Stimulated activated CD4-positive, alpha-beta T cell treated with anti-CD3 and anti-CD28 coated beads, Interleukin-4, amount 100 ng/mL, for 24 hours (primary cell): ENCODE data around the gene GABRP.
"Not testable (repeated sequence)": the region's sequence is repeated elsewhere in the genome, so short reads cannot be mapped to it uniquely, and the experiment has no call there.

Experiments used
- DNase-seq: peaks from one replicate; pipeline ENCODE4 v3.0.0-alpha.2; 2020

GABRP gene

DNA sequence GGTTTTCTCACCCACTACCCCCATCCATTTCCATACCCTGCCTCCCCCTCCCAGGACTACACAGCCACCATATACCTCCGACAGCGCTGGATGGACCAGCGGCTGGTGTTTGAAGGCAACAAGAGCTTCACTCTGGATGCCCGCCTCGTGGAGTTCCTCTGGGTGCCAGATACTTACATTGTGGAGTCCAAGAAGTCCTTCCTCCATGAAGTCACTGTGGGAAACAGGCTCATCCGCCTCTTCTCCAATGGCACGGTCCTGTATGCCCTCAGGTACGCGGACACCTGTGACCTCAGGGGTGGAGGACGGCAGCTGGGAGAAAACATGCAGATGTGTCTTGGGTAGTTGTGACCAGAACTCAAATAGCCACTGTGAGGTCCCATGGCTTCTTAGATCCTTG lies 11.6 kb downstream of the GABRP start:
- no peak for DNase-seq

- no peak for DNase-seq
These were observed 22.1 kb downstream of the GABRP start for GRCh38 chr5:170805666-170806065.

- DNase-seq: no peak
These were observed 26.0 kb downstream of the GABRP start for GRCh38 chr5:170809551-170809950.

DNA sequence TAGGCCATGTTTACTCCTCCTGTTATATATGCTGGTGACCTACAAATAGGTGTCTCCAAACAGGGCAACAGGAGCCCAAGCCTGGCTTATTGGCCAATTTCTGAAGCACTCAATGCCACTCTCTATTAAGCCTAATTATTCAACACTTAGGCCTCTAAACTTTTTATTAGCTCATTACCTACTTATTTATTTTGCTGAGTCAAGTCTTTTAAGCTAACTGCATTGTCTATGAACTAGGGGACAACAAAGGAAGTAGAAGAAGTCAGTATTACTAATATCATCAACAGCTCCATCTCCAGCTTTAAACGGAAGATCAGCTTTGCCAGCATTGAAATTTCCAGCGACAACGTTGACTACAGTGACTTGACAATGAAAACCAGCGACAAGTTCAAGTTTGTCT lies 28.2 kb downstream of the GABRP start:
- no peak for DNase-seq

DNA sequence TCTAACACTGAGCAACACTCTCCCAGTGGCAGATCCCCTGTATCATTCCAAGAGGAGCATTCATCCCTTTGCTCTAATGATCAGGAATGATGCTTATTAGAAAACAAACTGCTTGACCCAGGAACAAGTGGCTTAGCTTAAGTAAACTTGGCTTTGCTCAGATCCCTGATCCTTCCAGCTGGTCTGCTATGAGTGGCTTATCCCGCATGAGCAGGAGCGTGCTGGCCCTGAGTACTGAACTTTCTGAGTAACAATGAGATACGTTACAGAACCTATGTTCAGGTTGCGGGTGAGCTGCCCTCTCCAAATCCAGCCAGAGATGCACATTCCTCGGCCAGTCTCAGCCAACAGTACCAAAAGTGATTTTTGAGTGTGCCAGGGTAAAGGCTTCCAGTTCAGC lies 29.7 kb downstream of the GABRP start:
- DNase-seq: no peak

- no peak for DNase-seq
These were observed 33.7 kb downstream of the GABRP start for GRCh38 chr5:170817195-170817594.

DNA sequence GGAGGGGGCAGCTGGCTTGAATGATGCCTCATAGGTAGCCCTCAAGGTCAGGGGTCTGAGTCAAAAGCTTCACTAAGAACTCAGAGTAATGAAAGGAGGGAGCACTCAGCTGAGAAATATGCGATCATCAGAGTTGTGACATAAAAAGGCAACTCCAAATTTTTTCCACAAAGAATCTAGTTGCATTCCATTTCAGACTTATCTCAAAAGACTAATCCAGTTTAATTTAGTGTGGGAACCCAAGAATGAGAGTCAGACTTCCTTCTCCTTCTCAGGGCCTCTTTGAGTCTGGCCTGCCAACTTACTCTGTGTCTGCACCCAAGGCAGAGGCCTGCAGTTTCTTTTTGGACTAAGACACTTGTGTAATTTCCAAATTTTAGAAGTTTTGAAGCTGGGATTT lies 34.7 kb downstream of the GABRP start:
- no peak for DNase-seq

DNA sequence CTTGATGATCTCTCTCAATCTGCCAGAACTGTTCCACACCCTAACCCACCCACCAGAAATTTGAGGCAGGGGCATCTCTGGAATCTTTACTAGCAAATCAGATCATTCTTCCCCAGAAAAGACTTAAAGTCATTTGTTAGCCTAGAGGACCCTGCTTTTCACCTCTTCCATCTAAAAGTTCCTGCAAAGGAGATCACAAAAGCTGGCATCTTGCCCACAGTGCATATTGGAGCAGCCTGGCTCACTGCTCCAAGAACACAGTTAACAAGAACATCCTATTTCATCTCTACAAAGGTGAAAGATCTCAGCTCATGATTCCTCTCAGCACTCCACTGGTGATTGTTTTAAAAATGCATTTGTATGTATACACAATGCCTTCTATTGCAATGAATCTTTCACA lies 36.3 kb downstream of the GABRP start:
- DNase-seq: no peak

GRCh38 chr5:170821257-170821800 lies 37.8 kb downstream of the GABRP start:
- DNase-seq: no peak

DNA sequence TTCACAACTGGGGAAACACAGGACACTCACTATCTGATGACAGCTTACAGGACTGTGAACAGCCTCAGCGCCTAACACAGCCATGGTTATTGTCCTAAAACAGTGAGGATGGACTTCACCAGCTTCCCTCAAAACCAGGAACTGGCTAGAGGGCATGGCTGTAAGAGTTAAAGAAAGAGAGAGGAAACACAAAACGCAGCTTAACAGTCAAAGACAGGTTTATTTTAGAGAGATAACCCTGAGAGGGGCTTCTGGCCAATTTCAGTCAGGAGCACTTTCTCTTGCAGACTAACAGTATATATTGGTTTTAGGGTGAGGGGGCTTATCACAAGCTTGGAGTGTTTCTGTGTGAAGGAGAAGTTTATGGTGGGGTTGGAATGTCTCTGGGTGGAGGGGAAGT lies 42.6 kb downstream of the GABRP start:
- no peak for DNase-seq

DNA sequence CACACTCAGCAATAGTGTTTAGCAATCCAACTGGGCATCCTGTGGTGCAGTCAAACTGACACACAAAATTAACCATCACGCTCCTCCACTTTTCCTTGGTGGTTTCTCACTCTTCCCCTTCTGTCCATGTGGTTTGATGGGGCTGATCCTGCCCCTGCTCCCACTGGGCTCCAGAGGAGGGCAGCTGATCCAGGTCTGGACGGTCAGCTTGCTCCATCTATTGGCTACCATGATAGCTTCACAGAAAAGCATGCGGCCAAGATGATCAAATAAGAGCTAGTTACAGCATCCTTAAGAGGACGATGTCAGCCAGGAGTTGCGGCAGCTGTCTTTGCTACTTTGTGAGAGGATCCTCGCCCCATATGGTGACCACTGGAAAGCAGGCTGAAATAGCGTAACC lies 48.7 kb downstream of the GABRP start:
- no peak for DNase-seq

DNA sequence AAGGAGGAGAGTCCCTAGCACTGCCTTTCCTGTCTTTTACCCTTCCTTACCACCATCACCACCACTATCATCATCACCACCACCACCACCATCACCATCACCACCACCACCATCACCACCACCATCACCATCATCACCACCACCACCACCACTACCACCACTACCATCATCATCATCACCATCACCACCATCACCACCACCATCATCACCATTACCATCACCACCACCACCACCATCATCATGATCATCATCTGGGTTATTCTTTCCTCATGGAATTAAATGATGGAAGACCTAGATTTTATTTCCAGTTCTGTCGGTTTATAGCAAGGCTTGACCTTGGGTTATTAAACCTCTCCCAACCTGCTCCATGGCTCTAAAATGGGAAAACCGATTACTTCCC lies 50.5 kb downstream of the GABRP start:
- DNase-seq: not testable (repeated sequence)

- DNase-seq: no peak
These were observed 52.7 kb downstream of the GABRP start for GRCh38 chr5:170836226-170836625.

GRCh38 chr5:170843870-170844269 lies 60.3 kb downstream of the GABRP start:
- no peak for DNase-seq

DNA sequence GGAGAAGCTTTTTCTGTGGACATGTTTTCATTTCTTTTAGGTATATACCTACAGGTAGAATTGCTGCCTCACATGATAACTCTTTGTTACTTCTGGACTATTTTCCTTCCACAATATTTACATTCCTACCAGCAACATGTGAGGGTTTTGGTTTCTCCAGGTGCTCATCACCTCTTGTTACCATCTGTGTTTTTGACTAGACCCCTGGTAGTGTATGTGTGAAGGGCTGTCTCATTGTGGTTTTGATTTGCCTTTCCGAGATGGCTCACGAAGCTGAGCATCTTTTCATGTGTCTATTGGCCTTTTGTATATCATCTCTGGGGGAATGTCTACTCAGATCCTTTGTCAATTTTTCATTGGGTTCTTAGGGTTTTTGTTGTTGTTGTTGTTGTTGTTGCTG lies 61.1 kb downstream of the GABRP start:
- no peak for DNase-seq

DNA sequence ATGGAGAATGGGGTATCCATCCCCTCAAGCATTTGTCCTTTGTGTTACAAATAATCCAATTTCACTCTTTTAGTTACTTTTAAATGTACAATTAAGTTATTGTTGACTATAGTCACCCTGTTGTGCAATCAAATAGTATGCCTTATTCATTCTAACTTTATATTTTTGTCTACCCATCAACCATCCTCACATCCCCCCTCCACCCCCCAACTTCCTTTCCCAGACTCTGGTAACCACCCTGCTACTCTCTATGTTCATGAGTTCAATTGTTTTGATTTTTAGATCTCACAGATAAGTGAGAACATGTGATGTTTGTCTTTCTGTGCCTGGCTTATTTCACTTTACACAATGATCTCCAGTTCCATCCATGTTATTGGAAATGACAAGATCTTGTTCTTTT lies 62.9 kb downstream of the GABRP start:
- DNase-seq: no peak

- DNase-seq: no peak
These were observed 63.3 kb downstream of the GABRP start for GRCh38 chr5:170846846-170847245.

DNA sequence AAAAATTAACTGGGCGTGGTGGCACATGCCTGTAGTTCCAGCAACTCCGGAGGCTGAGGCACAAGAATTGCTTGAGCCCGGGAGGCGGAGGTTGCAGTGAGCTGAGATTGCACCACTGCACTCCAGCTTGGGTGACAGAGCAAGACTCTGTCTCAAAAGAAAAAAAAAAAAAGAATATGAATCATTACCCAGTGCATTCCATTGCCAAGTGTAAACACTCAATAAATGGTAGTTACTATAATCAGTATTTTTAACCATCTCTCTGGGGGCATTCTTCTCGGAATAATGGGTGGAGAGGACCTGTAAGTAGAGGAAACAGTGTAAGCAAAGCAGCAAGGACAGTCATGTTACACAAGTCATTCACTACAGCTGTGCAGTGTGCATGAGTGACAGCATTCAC lies 64.5 kb downstream of the GABRP start:
- DNase-seq: no peak

- DNase-seq: no peak
These were observed 65.8 kb downstream of the GABRP start for GRCh38 chr5:170849374-170849773.

GRCh38 chr5:170854566-170854965 lies 71.0 kb downstream of the GABRP start:
- DNase-seq: no peak

DNA sequence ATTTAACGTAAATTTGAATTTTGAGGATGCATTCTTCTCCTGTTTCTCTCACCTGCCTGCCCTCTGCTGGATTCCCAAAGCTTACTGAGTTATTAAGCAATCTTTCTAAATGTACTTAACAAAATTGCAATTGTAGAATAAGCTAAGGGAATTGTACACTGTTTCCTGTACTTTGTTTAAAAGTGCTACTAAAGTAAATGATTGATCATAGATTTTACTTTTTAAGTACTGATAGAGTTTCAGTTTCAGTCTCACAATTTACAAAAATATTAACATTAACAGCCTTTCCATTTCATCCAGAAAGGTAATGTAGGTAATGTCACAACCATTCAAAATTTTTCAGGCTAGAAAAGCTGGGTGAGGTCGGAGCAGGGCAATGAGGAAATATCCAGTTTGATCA lies 73.5 kb downstream of the GABRP start:
- DNase-seq: no peak

DNA sequence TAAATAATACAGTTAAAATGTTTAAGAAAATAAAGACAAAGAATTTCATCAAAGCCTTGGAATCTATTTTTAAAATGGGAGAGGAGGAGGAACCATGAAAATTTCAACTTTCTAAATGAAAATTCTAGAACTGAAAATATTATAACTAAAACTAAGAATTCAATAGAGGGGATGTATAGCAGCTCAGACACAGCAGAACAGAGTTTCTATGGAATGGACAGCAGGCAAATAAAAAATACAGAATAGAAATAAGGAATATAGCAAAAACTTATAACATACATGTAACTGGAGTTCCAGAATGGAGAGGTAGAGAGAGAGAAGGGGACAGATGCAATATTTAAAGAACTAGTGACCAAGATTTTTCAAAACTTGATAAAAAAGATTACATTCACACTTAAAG lies 76.9 kb downstream of the GABRP start:
- no peak for DNase-seq

GRCh38 chr5:170860818-170861666 lies 77.5 kb downstream of the GABRP start:
- no peak for DNase-seq

- no peak for DNase-seq
These were observed 78.1 kb downstream of the GABRP start for GRCh38 chr5:170861667-170861916.
